HG03039 (cell line): ENCODE measurements around the gene MAD1L1.
"Not testable (repeated sequence)": the region's sequence is repeated elsewhere in the genome, so short reads cannot be mapped to it uniquely, and the experiment has no call there.

Experiments used
- ATAC-seq: cut with Tn5 transposase; IDR thresholded peaks from one replicate; pipeline ENCODE4 v1.9.1; 2021; ENCODE audit warnings: mild to moderate bottlenecking, moderate library complexity; ENCODE audit not compliant: unreplicated experiment

The MAD1L1 gene

GRCh38 chr7:1893451-1893850 is 339.3 kb downstream of the MAD1L1 start:
- ATAC-seq: no peak

GRCh38 chr7:1893036-1893435 is 339.7 kb downstream of the MAD1L1 start:
- ATAC-seq: no peak

- ATAC-seq: no peak
These were observed 340.5 kb downstream of the MAD1L1 start for GRCh38 chr7:1892011-1892965.

GRCh38 chr7:1890289-1891235 is 342.2 kb downstream of the MAD1L1 start:
- ATAC-seq: no peak

- ATAC-seq: no peak
These were observed 343.1 kb downstream of the MAD1L1 start for GRCh38 chr7:1889556-1890181.

GRCh38 chr7:1889091-1889490 is 343.7 kb downstream of the MAD1L1 start:
- no peak for ATAC-seq

GRCh38 chr7:1888425-1888824 is 344.3 kb downstream of the MAD1L1 start:
- ATAC-seq: no peak

GRCh38 chr7:1887251-1887650 is 345.5 kb downstream of the MAD1L1 start:
- ATAC-seq: no peak

GRCh38 chr7:1886361-1887064 is 346.2 kb downstream of the MAD1L1 start:
- ATAC-seq: no peak

GRCh38 chr7:1885465-1886226 is 347.1 kb downstream of the MAD1L1 start:
- ATAC-seq: no peak

GRCh38 chr7:1884583-1885350 is 348.0 kb downstream of the MAD1L1 start:
- ATAC-seq: no peak

GRCh38 chr7:1883834-1884582 is 348.7 kb downstream of the MAD1L1 start:
- ATAC-seq: no peak

GRCh38 chr7:1883031-1883761 is 349.5 kb downstream of the MAD1L1 start:
- ATAC-seq: no peak

- no peak for ATAC-seq
These were observed 350.3 kb downstream of the MAD1L1 start for GRCh38 chr7:1882451-1882850.

- no peak for ATAC-seq
These were observed 350.8 kb downstream of the MAD1L1 start for GRCh38 chr7:1881946-1882345.

- not testable (repeated sequence) for ATAC-seq
These were observed 356.1 kb downstream of the MAD1L1 start for GRCh38 chr7:1876641-1877040.

- not testable (repeated sequence) for ATAC-seq
These were observed 357.1 kb downstream of the MAD1L1 start for GRCh38 chr7:1875392-1876199.
